Retinal pigment epithelial cell (primary cell): ENCODE measurements around the gene UNC5B.

ENCODE experiments used
- DNase-seq: peaks from one replicate; pipeline ENCODE4 v3.0.0-alpha.2; 2010; ENCODE audit warnings: low read depth
- H3K4me3 ChIP-seq: 2 replicates; pipeline ENCODE4 v1.5.1; 2011; ENCODE audit warnings: mild to moderate bottlenecking, low read length, control low read depth, moderate library complexity
- CTCF ChIP-seq: conservative IDR thresholded peaks from 2 replicates; pipeline ENCODE4 v1.5.1; 2011; ENCODE audit warnings: low read depth, low read length, control low read depth, inconsistent platforms

The UNC5B gene

GRCh38 chr10:71250405-71250804 is 38.0 kb downstream of the UNC5B start:
- no peak for DNase-seq
- H3K4me3 ChIP-seq: no peak overlapping the region
- no peak for TF ChIP-seq CTCF

GRCh38 chr10:71250842-71251241 is 38.5 kb downstream of the UNC5B start:
- DNase-seq: no peak

GRCh38 chr10:71251319-71251718 is 38.9 kb downstream of the UNC5B start:
- no peak overlapping the region for H3K4me3 ChIP-seq
- TF ChIP-seq CTCF: no peak
- no peak for DNase-seq

More at GRCh38 chr10:71250842-71251241, 38.5 kb downstream of the UNC5B start:
- no peak for TF ChIP-seq CTCF
- no peak overlapping the region for H3K4me3 ChIP-seq

- no peak for DNase-seq
- TF ChIP-seq CTCF: no peak
- no peak overlapping the region for H3K4me3 ChIP-seq
Measured at GRCh38 chr10:71252220-71252619, 39.9 kb downstream of the UNC5B start.

GRCh38 chr10:71253981-71254818 is 41.8 kb downstream of the UNC5B start:
- H3K4me3 ChIP-seq: no peak overlapping the region
- TF ChIP-seq CTCF: no peak
- DNase-seq: no peak

GRCh38 chr10:71254834-71255549 is 42.6 kb downstream of the UNC5B start:
- TF ChIP-seq CTCF: no peak
- no peak for DNase-seq
- H3K4me3 ChIP-seq: no peak overlapping the region

- no peak for DNase-seq
- TF ChIP-seq CTCF: no peak
- H3K4me3 ChIP-seq: no peak overlapping the region
Measured at GRCh38 chr10:71255550-71255807, 43.1 kb downstream of the UNC5B start.
